Activated gamma-delta T cell (primary cell): ENCODE data around the gene HMMR.

ENCODE experiments used
- DNase-seq: peaks from one replicate; lab custom pipeline; 2025; lab: John Stamatoyannopoulos, UW

Gene HMMR

GRCh38 chr5:163458778-163459385, 1.6 kb upstream of the HMMR start:
- no peak for DNase-seq

- DNase-seq = no peak
Observed at GRCh38 chr5:163459462-163459818, 992 bp upstream of the HMMR start.

GRCh38 chr5:163459819-163460561, 442 bp upstream of the HMMR start, which contains the start of gene NUDCD2:
Gene NUDCD2, minus strand, starts transcription at chr5:163460102. Its CDS starts 52 bp downstream, at chr5:163460050.
- peak; percentile 87 for DNase-seq

- DNase-seq = no peak
Observed at GRCh38 chr5:163463063-163463435, 2.6 kb downstream of the HMMR start.

GRCh38 chr5:163467682-163468081, 7.2 kb downstream of the HMMR start:
- no peak for DNase-seq

- DNase-seq = no peak
Observed at GRCh38 chr5:163473635-163474243, 13.3 kb downstream of the HMMR start.

GRCh38 chr5:163475411-163475810, 15.0 kb downstream of the HMMR start:
- no peak for DNase-seq

GRCh38 chr5:163478126-163478981, 17.9 kb downstream of the HMMR start:
- no peak for DNase-seq

GRCh38 chr5:163478982-163479271, 18.5 kb downstream of the HMMR start:
- DNase-seq = no peak

- no peak for DNase-seq
Observed at GRCh38 chr5:163489055-163489744, 28.8 kb downstream of the HMMR start.

GRCh38 chr5:163489745-163490075, 29.3 kb downstream of the HMMR start:
- DNase-seq = no peak

- DNase-seq = no peak
Observed at GRCh38 chr5:163496286-163496685, 35.9 kb downstream of the HMMR start.

- no peak for DNase-seq
Observed at GRCh38 chr5:163497315-163497714, 36.9 kb downstream of the HMMR start.

- DNase-seq = no peak
Observed at GRCh38 chr5:163498886-163499285, 38.5 kb downstream of the HMMR start.

GRCh38 chr5:163502521-163502920, 42.1 kb downstream of the HMMR start:
- DNase-seq = no peak

GRCh38 chr5:163503106-163504078, 43.0 kb downstream of the HMMR start:
- DNase-seq = no peak

- DNase-seq = no peak
Observed at GRCh38 chr5:163504079-163504931, 43.9 kb downstream of the HMMR start.

GRCh38 chr5:163505049-163505367, 44.6 kb downstream of the HMMR start:
- no peak for DNase-seq

- peak; percentile 96 for DNase-seq
Observed at GRCh38 chr5:163505368-163506094, 45.1 kb downstream of the HMMR start, which contains the start of gene MAT2B. Gene MAT2B, plus strand, starts transcription at chr5:163505619. Its CDS starts 68 bp downstream, at chr5:163505687.
